NCI-H1105 treated with DMSO at 0.1 percent for 48 hours (cell line): ENCODE measurements around the gene RAE1.

Experiments used
- DNase-seq: peaks from one replicate; lab custom pipeline; 2025; lab: John Stamatoyannopoulos, UW

Gene RAE1, protein sequence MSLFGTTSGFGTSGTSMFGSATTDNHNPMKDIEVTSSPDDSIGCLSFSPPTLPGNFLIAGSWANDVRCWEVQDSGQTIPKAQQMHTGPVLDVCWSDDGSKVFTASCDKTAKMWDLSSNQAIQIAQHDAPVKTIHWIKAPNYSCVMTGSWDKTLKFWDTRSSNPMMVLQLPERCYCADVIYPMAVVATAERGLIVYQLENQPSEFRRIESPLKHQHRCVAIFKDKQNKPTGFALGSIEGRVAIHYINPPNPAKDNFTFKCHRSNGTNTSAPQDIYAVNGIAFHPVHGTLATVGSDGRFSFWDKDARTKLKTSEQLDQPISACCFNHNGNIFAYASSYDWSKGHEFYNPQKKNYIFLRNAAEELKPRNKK

GRCh38 chr20:57351042-57351783, at the start of gene RAE1:
TSS of gene RAE1 (plus strand) at chr20:57351255. CDS start at chr20:57354039, 2,784 bp downstream.
- peak; percentile 91 for DNase-seq

DNA sequence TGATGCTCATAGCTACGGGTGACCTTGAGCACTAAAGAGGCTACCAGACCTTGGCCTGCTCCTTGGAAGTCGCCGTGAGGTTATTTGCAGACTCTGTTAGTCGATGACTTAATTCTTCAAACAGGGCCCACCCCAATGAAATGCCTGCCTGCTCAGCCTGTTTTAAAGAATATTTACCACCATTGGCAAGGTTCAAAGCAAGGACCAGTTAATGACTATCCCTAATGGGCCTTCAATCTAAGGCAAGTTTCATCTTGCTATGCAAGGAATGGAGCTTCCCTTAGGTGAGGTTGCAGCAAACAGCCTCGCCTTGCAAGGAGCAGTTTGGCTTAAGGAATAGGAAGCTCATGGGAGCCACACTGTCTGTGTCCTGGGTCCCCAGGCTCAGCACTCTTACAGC, 44.3 kb upstream of the RAE1 start:
- no peak for DNase-seq

GRCh38 chr20:57308451-57309271, 42.4 kb upstream of the RAE1 start:
- no peak for DNase-seq

- no peak for DNase-seq
Observed at GRCh38 chr20:57309544-57310115, 41.4 kb upstream of the RAE1 start.

DNA sequence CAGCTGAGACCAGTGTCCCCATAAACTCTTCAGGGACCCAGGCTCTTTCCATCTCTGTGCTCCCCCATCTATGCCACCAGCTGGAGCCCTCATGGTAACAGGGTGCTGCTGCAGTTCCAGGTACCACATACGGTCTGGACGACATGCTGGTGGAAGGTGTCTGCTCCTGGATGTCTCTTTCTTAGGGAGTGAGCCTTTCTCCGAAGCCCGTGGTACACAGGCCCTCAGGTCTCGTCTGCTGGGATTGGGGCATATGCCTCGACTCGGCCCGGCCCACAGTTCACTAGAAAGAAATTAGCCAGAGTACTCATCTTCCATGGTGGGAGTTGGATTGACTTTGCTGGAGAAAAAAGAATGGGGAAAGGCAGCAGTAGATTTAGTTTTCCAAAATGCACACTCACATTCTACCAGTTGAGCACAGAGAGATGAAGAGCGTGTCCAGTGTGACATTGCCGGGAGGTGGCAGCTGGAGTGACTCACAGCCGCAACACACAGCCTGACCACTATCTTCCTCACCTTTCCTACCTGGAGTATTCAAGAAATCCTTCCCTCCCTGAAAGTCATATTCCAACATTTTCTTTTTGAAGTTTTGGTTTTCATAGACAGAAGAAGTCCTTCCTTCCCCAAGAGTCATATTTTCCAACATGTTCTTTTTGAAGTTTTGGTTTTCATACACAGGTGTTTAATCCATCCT, 40.1 kb upstream of the RAE1 start:
- no peak for DNase-seq

GRCh38 chr20:57312138-57312537, 38.9 kb upstream of the RAE1 start:
- no peak for DNase-seq

DNA sequence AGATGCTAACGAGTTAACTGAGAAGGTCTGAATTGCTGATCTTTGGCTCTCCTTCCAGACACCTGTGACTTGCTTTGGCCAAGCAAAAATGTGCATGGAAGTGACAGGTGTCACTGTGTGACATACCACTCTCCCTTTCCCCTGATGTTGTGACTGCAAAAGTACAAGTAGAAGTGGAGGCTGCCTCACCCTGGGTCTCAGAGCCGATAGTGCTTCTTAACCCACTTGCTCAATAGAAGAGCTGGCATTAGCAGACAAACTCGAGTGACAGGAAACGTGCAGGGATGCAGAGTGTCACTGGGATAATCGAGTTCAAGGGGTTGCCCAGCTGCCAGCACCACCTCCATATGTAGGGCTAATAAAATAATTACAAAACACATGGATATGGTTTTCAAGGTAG, 37.8 kb upstream of the RAE1 start:
- DNase-seq, result no peak

GRCh38 chr20:57313951-57314350, 37.1 kb upstream of the RAE1 start:
- DNase-seq, result no peak

DNA sequence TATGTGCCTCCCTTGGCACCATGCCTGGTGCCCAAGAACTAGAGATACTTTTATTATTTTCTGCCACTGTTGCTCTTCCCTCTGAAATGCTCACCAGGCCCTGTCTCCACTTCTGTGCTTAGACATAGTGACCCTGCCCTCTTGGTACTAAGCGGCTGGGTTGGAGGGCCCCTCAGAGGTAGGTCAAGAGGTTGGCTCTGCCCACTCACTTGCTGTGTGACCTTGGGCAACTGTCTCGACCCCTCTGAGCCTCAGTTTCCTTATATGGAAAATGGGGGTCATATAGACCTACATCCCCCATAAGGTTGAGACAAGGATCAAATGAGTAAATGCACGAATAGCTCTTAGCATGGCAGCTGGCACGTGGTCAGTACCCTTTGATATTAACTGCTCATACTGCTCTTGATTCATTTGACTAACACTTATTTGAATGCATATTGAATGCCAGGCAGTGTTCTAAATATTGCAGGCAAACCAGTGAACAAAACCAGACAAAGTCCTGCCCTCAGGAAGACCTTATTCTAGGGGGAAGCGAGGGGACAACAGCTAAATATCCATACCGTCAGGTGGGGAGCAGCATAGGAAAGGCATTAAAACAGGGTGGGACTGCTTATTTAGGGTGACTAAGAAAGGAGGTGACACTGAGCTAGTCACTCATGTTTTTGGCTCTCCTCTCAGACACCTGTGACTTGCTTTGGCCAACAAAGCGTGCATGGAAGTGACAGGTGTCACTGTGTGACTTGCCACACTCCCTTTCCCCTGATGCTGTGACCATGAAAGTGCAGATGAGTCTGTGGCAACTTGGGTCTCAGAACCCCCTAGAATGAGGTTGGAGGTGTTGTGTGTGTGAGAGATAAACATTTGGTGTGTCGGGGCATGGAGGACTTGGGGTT, 35.7 kb upstream of the RAE1 start:
- no peak for DNase-seq

DNA sequence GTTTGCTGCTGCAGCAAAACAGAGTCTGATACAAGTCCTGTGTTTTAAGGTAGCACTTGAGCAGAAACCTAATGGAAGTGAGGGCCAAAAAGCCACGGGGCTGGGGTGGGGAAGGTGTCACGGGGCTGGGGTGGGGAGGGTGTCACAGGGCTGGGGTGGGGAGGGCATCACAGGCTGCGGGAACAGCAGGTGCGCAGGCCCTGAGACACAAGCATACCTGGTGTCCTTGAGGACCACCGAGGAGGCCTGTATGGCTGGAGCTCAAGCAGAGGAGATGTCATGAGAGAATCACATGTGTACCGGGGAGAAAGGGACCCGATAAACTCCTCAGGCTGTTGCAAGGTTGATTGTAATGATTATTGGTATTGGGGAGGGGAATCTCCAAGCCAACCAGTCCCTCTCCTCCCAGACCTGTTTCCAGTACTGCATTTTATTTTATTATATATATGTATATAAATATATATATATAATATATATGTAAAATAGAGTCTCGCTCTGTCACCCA, 35.0 kb upstream of the RAE1 start:
- no peak for DNase-seq

DNA sequence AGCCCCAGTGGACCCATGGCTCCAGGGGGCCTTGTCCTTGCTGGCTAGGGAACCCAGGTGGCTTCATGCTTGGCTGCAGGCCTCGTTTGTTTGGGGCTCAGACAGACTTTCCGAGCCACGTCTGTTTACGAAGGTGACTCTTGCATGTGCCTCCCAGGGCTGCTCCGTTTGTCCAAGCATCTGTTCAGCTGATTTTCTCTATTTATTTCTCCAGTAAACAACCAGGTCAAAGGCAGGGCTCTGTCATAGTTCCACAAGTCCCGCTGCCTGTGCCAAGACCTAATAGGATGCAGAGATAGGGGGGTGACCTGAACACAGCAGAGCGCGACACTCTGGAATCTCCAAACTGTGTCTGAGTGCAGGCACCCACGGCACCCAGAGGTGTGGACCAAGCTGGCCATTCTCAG, 34.3 kb upstream of the RAE1 start:
- DNase-seq, result no peak

DNA sequence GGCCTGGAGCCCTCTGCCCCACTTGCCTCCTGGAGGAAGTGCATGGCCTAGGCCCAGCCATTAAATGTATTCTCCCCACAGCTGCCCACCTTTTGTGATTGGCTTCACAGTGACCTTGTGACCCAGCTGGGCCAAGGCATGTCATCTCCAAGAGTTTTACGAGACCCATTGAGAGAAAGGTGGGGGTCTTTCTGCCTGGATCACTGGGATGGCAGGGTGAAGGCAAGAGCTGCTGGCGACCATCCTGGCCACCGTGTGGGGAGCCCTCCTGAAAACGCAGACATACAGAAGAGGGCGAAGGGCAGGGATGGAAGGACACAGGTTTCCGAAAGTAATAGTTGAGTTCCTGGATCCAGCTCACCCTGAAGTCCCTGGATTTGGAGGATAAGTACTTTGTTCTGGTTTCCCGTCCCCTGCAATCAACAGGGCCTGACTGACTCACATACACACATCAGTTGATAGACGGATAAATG, 33.7 kb upstream of the RAE1 start:
- no peak for DNase-seq

- DNase-seq, result no peak
Observed at GRCh38 chr20:57317789-57318371, 33.2 kb upstream of the RAE1 start.

- no peak for DNase-seq
Observed at GRCh38 chr20:57319584-57319983, 31.5 kb upstream of the RAE1 start.

- no peak for DNase-seq
Observed at GRCh38 chr20:57320358-57320757, 30.7 kb upstream of the RAE1 start.

- DNase-seq, result no peak
Observed at GRCh38 chr20:57321142-57321541, 29.9 kb upstream of the RAE1 start.

GRCh38 chr20:57322476-57322875, 28.6 kb upstream of the RAE1 start:
- DNase-seq, result no peak

DNA sequence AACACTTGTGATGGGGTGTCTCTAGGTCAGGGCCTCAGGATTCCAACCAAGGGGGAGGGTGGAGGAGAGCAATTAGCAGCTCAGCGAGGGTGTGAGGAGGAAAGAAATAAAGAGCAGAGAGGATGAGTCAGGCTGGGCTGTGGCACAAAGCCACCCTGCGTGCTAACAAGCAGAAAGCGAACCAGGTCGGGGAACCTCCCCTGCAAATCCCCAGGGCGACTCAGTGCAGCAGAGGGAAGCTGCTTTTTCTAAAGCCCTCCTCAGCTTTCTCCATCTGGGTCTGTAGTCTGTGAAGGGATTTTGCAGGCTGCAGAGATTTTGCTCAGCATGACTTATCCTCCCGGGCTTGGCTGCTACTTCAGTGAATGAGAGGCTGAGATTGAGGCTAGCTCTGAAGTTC, 28.0 kb upstream of the RAE1 start:
- DNase-seq, result no peak

DNA sequence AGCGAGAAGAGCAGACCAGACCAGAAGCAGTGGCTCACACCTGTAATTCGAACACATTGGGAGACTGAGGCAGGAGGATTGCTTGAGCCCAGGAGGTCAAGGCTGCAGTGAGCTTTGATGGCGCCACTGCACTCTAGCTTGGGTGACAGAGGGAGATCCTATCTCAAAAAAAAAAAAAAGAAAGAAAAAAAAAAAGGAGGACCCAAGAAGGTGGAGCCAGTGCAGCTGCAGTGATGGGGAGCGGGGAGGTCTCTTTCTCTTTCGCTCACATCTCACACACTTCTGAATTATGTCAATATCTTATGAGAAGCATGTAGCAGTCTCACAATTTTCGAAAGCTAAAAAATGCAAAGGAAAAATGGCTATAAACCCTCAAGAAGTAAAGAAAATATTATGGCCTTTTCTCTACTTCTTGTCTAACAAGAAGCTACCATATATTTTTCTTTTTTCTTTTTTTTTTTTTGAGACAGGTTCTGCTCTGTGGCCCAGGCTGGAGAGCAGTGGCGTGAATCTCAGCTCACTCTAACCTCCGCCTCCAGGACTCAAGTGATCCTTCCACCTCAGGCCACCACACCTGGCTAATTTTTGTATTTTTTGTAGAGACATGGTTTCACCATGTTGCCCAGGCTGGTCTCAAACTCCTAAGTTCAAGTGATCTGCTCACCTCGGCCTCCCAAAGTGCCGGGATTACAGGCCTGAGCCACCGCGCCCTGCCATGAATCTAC, 25.3 kb upstream of the RAE1 start:
- DNase-seq, result no peak
